Esophagus muscularis mucosa (tissue), 4 donors: ENCODE results near the gene ADAMTS19. TPM values are rescaled to one million over a fixed set of nuclear protein-coding genes. Genes with fewer than 3 reads are reported as not detected.

Source experiments
- DNase-seq: peaks from one replicate; pipeline ENCODE4 v3.0.0-alpha.2; 2017; ENCODE audit errors: extremely low spot score
- H3K27ac ChIP-seq, 4 donors: fragments of 200-600 bp; sonication (generic); replicated peaks in 1 of 4; 1 replicate in 3 of 4; 2 replicates in 1 of 4; pipeline ENCODE4 v1.5.1; 2016 to 2019; ENCODE audit warnings: mild to moderate bottlenecking in 1 of 4
- H3K27me3 ChIP-seq, 4 donors: fragments of 200-600 bp; sonication (generic); one replicate each; pipeline versions ENCODE4 v1.5.1 to v1.6.0; 2016 to 2019
- H3K36me3 ChIP-seq, 4 donors: fragments of 200-600 bp; sonication (generic); one replicate each; pipeline ENCODE4 v1.5.1; 2016 to 2019
- H3K4me1 ChIP-seq, 4 donors: fragments of 200-600 bp; sonication (generic); one replicate each; pipeline ENCODE4 v1.5.1; 2016 to 2019
- H3K4me3 ChIP-seq, 4 donors: fragments of 200-600 bp; sonication (generic); 1 replicate in 2 of 4; 2 replicates in 2 of 4; pipeline ENCODE4 v1.5.1; 2016 to 2019; ENCODE audit warnings: mild to moderate bottlenecking in 4 of 4, moderate library complexity in 1 of 4
- H3K9me3 ChIP-seq, 4 donors: fragments of 200-600 bp; sonication (generic); 1 replicate in 3 of 4; 2 replicates in 1 of 4; pipeline ENCODE4 v1.5.1; 2016 to 2019
- CTCF ChIP-seq, 3 experiments: fragments of 200-600 bp in 2 of 3; fragments of 450-650 bp in 1 of 3; sonication (generic) in 2 of 3; IDR thresholded peaks; one replicate each; pipeline ENCODE4 v1.5.1; 2017 to 2019; ENCODE audit warnings: antibody characterized with exemption in 3 of 3, mild to moderate bottlenecking in 2 of 3, moderate library complexity in 1 of 3
- EP300 ChIP-seq: sonication (generic); formaldehyde crosslinking; IDR thresholded peaks from one replicate; pipeline ENCODE4 v1.6.1; 2017; ENCODE audit warnings: antibody characterized with exemption
- POLR2A ChIP-seq: fragments of 450-650 bp; IDR thresholded peaks from one replicate; pipeline ENCODE4 v1.6.1; 2017; ENCODE audit warnings: antibody characterized with exemption, moderate library complexity, mild to moderate bottlenecking, low read depth
- POLR2AphosphoS5 ChIP-seq, 2 donors: sonication (generic); formaldehyde crosslinking; IDR thresholded peaks; one replicate each; pipeline ENCODE4 v1.6.1; 2017; ENCODE audit warnings: antibody characterized with exemption in 2 of 2
- WGBS: methylation state at CpG from one replicate; pipeline ENCODE4 v1.1.5; 2018; 5-methylcytosine and 5-hydroxymethylcytosine counted together
- intact Hi-C: fragments of 100-400 bp; cut with DNase I; formaldehyde crosslinking; loops from one replicate; pipeline ENCODE4 v1.15.1; 2023
- total RNA-seq, 4 donors: library from RNA; depleted of rRNA; stranded (reverse); fragments of >200 nt; gene quantifications; one replicate each; pipeline versions ENCODE4 v1.1.0 to v1.2.1, GENCODE V29; 2016

ADAMTS19 gene
- total RNA-seq, 4 donors from 2014 or later: 8.5 to 23.4 (median 10.9) TPM

DNA sequence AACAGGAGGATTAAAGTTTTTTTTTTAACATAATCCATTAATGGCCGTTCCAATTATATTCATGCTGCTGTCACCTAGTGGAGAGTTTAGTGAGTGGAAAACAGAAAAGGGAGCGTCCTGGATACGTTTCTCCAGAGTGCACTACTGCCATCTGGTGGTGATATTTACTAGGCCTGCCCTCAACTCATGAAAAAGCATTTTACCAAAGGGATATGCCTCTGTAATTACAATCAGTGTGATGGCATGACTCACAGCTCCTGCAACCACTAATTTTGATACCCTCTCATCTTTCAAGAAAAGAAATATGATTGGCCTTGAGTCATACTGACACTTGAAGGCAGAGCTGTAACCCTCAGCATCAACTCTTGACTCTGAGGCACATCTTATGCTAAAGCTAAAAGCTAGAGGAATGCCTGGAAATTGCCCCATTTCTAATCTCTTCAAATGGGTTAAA is 307.9 kb downstream of the ADAMTS19 start:
- 0% methylated on average over 3 of the region's 3 CpGs for WGBS

GRCh38 chr5:129768735-129769134 is 308.6 kb downstream of the ADAMTS19 start:
- DNase-seq: no peak
- Histone ChIP-seq H3K4me1 (peaks cover 0 to 6% (median 0%) of the 10 kb centered on the region in 4 donors), H3K27me3 (no peaks in the 10 kb centered on the region), H3K4me3 (no peak overlapping the region), H3K36me3 (no peaks in the 10 kb centered on the region), H3K9me3 (no peaks in the 10 kb centered on the region), H3K27ac (no peak overlapping the region)
- TF ChIP-seq POLR2AphosphoS5 (IDR thresholded peaks at IDR 0.05) (no peak), CTCF (IDR thresholded peaks at IDR 0.05) (no peak), EP300 (no peak), POLR2A (no peak)
- 79% methylated on average over 6 of the region's 6 CpGs for WGBS
- intact Hi-C loops: loop anchor here (5.0 to 10.0 kb wide), 3 partner anchors 371 to 864 kb away; no protein-coding TSS in a partner anchor

More for the DNA sequence above, 307.9 kb downstream of the ADAMTS19 start:
- Histone ChIP-seq H3K27ac (no peak overlapping the region), H3K4me1 (peaks cover 0 to 6% (median 0%) of the 10 kb centered on the region in 4 donors), H3K27me3 (no peaks in the 10 kb centered on the region), H3K4me3 (no peak overlapping the region), H3K9me3 (no peaks in the 10 kb centered on the region), H3K36me3 (no peaks in the 10 kb centered on the region)
- TF ChIP-seq EP300: no peak
- TF ChIP-seq POLR2AphosphoS5 (IDR thresholded peaks at IDR 0.05): no peak
- TF ChIP-seq POLR2A: no peak
- TF ChIP-seq CTCF (IDR thresholded peaks at IDR 0.05): peak in 2 of 3 experiments; percentile 94 to 99
- intact Hi-C loops: loop anchor here (5.0 to 10.0 kb wide), 3 partner anchors 371 to 863 kb away; no protein-coding TSS in a partner anchor
- no peak for DNase-seq

DNA sequence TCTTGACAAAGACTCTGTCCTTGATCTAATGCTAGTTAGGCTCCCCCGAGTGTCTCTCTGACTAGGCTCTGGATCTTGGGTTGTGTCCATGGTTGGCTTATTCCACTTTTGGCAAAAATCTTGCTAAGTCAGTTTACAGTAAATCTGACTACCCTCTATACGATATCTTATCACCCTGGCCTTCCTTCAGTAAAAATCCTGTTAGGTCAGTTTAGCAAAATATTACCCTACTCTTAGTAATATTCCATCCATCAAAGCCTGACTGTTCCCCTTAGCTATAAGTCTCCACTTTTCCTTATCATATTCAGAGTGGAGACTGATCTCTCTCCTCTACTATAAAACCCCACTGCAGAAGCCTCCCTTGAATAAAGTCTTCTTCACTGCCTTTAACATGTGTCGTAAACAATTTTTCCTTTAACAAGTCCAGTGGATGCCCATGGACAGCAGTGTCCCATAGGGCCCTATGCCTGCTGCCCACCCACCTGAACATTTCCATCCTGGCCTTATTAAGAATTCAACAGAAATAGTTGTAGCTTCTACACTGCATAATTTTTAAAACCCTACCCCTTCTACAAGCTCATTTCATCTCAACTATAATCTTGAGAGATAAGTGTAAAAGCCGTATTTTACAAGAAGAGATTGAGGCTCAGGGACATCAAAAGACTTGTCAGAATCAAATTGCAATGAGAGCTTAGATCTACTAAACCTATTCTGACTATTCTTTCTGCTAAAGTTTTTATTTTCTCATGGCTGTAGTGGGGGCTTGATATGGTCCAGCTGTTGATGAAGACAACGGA is 310.1 kb downstream of the ADAMTS19 start:
- Histone ChIP-seq H3K9me3 (no peaks in the 10 kb centered on the region), H3K4me3 (no peak overlapping the region), H3K4me1 (peaks cover 0 to 6% (median 0%) of the 10 kb centered on the region in 4 donors), H3K36me3 (no peaks in the 10 kb centered on the region), H3K27me3 (no peaks in the 10 kb centered on the region), H3K27ac (no peak overlapping the region)
- 77% methylated on average over 5 of the region's 5 CpGs for WGBS
- DNase-seq: no peak
- intact Hi-C loops: loop anchor here (2.0 kb wide), 1 partner anchor 83 kb away; no protein-coding TSS in a partner anchor
- TF ChIP-seq POLR2A: no peak
- TF ChIP-seq CTCF (IDR thresholded peaks at IDR 0.05): no peak
- TF ChIP-seq POLR2AphosphoS5 (IDR thresholded peaks at IDR 0.05): no peak
- no peak for TF ChIP-seq EP300

DNA sequence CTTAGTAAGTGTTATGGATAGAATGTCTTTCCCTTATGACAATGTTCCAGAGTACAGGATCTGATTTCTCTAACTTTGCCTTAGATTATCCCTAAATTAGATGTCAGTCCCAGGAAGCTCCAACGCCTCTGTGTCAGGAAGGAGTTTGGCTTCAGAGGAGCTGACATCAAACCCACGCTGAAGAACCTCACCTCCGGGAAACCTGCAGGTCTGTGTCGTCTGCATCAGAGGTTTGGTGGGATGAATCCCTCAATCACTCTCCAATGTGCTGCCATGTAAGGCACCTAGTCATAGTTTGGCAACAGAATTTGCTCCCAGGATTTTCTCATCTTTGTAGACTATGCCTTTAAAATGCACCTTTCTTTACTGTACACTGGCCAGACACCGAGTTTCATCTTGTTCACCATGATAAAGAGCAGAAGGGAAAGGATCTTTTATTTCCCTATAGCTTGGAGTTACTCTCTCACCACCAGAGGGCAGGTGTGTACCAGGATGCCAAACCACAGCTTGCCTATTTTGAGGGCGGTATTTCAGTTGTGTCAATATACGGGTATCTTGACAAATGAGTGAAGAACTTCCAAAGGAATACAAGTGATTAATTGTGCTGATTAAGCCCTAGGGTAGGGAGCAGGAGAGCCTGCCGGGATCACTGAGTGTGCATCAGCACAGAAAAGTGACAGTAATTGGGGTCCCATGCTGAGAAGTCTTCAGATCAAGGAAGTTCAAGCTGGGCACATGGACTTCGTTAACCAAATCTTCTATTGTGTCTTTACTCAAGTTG is 311.1 kb downstream of the ADAMTS19 start:
- no peak for DNase-seq
- no peak overlapping the region for H3K4me3 ChIP-seq
- no peaks in the 10 kb centered on the region for H3K9me3 ChIP-seq
- H3K27ac ChIP-seq: no peak overlapping the region
- no peaks in the 10 kb centered on the region for H3K36me3 ChIP-seq
- intact Hi-C loops: loop anchor here (2.0 kb wide), 1 partner anchor 82 kb away; no protein-coding TSS in a partner anchor
- no peaks in the 10 kb centered on the region for H3K27me3 ChIP-seq
- no peak for TF ChIP-seq EP300
- TF ChIP-seq CTCF (IDR thresholded peaks at IDR 0.05): peak; percentile 65 to 87 (median 72)
- H3K4me1 ChIP-seq: peaks cover 0 to 6% (median 0%) of the 10 kb centered on the region in 4 donors
- 58% methylated on average over 9 of the region's 9 CpGs for WGBS
